HepG2 (cell line): ENCODE measurements around the gene RNPEPL1. TPM values are rescaled to one million over a fixed set of nuclear protein-coding genes. Genes with fewer than 3 reads are reported as not detected.
A peak's percentile ranks its signal among the peaks of the same experiment; 100 is the strongest.

Experiments used
- ATF4 ChIP-seq, 2 experiments: fragments of 450-650 bp in 1 of 2; sonication (generic) in 1 of 2; formaldehyde crosslinking; IDR thresholded peaks; 2 replicates each; pipeline versions ENCODE4 v1.5.0 to v1.8.0; 2020 to 2022; ENCODE audit warnings: mild to moderate bottlenecking in 1 of 2, missing genetic modification reagents in 1 of 2
- BHLHE40 ChIP-seq: IDR thresholded peaks from 2 replicates; pipeline ENCODE4 v1.6.1; 2011; ENCODE audit warnings: low read length, improper control_type of control experiment
- HNRNPK ChIP-seq: fragments of 200-400 bp; formaldehyde crosslinking; IDR thresholded peaks from 2 replicates; pipeline ENCODE4 v1.6.1; 2018; ENCODE audit warnings: low read length, low read depth, moderate library complexity, mild to moderate bottlenecking; ENCODE audit not compliant: poor library complexity, severe bottlenecking
- KDM3A ChIP-seq: IDR thresholded peaks from 2 replicates; pipeline ENCODE4 v1.6.1; 2018; ENCODE audit warnings: low read depth, missing compliant biosample characterization
- NCOA1 ChIP-seq: sonication (generic); formaldehyde crosslinking; IDR thresholded peaks from 2 replicates; pipeline ENCODE4 v1.9.0; 2021; ENCODE audit warnings: missing genetic modification reagents
- PATZ1 ChIP-seq: sonication (generic); formaldehyde crosslinking; IDR thresholded peaks from 2 replicates; pipeline ENCODE4 v1.4.0; 2020; ENCODE audit warnings: missing genetic modification reagents
- POLR2AphosphoS2 ChIP-seq: IDR thresholded peaks from 2 replicates; pipeline ENCODE4 v1.6.1; 2011; ENCODE audit warnings: low read depth, low read length, improper control_type of control experiment
- TARDBP ChIP-seq: sonication (generic); formaldehyde crosslinking; IDR thresholded peaks from 2 replicates; pipeline ENCODE4 v1.8.0; 2022; ENCODE audit warnings: mild to moderate bottlenecking, missing genetic modification reagents
- ZHX1 ChIP-seq: sonication (generic); formaldehyde crosslinking; IDR thresholded peaks from 2 replicates; pipeline ENCODE4 v1.8.1; 2022; ENCODE audit warnings: low read depth, mild to moderate bottlenecking, missing genetic modification reagents
- polyA plus RNA-seq, 8 experiments: library from polyadenylated mRNA; depleted of rRNA in 3 of 8; stranded (reverse) in 7 of 8; unstranded in 1 of 8; fragments of >200 nt; fragmentation: Illumina TruSeq in 4 of 8; extraction: Trizol in 4 of 8; gene quantifications; 2 replicates each; pipeline versions ENCODE4 v1.2.1 to v1.2.3, GENCODE V29; 2011 to 2016; ENCODE audit warnings: low read depth in 4 of 8, missing spikeins in 1 of 8, mixed read lengths in 1 of 8; ENCODE audit not compliant: insufficient read depth in 1 of 8
- total RNA-seq, 5 experiments: library from RNA; depleted of rRNA; stranded (reverse); fragments of >200 nt; fragmentation: Illumina TruSeq; extraction: Trizol; gene quantifications; 2 replicates each; pipeline ENCODE4 v1.2.3, GENCODE V29; 2016; ENCODE audit warnings: low read depth in 1 of 5
- TF ChIP-seq, protein P1 (sequence below): sonication (generic); formaldehyde crosslinking; IDR thresholded peaks from 2 replicates; pipeline ENCODE4 v1.4.0; 2020; ENCODE audit warnings: missing genetic modification reagents, low read depth, mild to moderate bottlenecking, borderline replicate concordance
- TF ChIP-seq, protein P2 (sequence below): sonication (generic); formaldehyde crosslinking; IDR thresholded peaks from 2 replicates; pipeline ENCODE4 v1.8.0; 2023; ENCODE audit warnings: mild to moderate bottlenecking, missing genetic modification reagents
- TF ChIP-seq, protein P3 (sequence below): sonication (generic); formaldehyde crosslinking; IDR thresholded peaks from 2 replicates; pipeline ENCODE4 v1.4.0; 2020; ENCODE audit warnings: missing genetic modification reagents

Gene RNPEPL1
- total and polyA plus RNA-seq, 2 of the 13 experiments (the other 11 are each of a cell fraction or from before 2014, with no cell fraction given) = 13.0 to 18.0 TPM

DNA sequence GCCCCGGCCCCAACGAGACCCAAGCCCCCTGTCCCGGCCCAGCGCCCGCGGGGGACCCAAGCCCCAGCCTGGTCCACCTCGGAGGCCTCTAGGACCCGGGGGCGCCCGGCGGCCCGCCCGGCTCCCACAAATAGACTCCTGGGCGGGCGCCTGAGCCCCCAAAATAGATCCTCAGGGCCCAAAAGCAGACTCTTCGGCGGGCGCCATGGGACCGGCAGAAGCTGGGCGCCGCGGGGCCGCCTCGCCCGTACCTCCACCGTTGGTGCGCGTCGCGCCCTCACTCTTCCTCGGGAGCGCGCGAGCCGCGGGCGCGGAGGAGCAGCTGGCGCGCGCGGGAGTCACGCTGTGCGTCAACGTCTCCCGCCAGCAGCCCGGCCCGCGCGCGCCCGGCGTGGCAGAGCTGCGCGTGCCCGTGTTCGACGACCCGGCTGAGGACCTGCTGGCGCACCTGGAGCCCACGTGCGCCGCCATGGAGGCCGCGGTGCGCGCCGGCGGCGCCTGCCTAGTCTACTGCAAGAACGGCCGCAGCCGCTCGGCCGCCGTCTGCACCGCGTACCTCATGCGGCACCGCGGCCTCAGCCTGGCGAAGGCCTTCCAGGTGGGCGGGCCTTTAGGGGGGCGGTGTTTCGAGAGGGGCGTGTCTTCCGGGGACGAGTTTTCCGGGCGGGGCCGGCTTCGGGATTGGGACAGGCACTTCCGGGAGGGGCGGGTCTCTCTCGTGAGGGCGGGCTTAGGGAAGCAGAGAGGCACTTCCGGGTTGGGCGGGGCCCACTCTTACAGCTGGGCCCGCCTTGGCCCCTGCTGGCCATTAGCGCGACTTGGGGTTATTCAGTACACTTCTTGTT, 7.6 kb upstream of the RNPEPL1 start (continued):
- TF ChIP-seq ATF4 (CRISPR knock-in tag; IDR thresholded peaks at IDR 0.05) = peak in 1 of 2 experiments; percentile 54; a peak in 1 of 4 replicates
- 0 out of 2 replicates have a peak, but pooled peaks have one; percentile 84 for TF ChIP-seq ZHX1
- TF ChIP-seq, protein P1, sequence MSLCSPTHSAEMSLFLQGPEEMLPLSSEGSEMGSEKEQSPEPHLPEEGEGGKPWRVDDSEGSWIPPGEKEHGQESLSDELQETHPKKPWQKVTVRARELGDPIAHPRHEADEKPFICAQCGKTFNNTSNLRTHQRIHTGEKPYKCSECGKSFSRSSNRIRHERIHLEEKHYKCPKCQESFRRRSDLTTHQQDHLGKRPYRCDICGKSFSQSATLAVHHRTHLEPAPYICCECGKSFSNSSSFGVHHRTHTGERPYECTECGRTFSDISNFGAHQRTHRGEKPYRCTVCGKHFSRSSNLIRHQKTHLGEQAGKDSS (CRISPR knock-in tag) = peak; percentile 16; the same call in 1 of the 2 replicates
- TF ChIP-seq, protein P2, sequence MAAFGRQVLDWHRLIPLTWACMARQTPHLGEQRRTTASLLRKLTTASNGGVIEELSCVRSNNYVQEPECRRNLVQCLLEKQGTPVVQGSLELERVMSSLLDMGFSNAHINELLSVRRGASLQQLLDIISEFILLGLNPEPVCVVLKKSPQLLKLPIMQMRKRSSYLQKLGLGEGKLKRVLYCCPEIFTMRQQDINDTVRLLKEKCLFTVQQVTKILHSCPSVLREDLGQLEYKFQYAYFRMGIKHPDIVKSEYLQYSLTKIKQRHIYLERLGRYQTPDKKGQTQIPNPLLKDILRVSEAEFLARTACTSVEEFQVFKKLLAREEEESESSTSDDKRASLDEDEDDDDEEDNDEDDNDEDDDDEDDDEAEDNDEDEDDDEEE (CRISPR knock-in tag) = peak; percentile 82
- peak; percentile 19; the same call in 1 of the 2 replicates for TF ChIP-seq KDM3A (CRISPR knock-in tag)
- TF ChIP-seq HNRNPK = peak; percentile 64
- TF ChIP-seq TARDBP (CRISPR knock-in tag) = peak; percentile 25; the same call in 1 of the 2 replicates
- no peak for TF ChIP-seq NCOA1 (CRISPR knock-in tag)
- no peak; the same call in none of the 2 replicates for TF ChIP-seq PATZ1 (CRISPR knock-in tag)
- TF ChIP-seq, protein P3, sequence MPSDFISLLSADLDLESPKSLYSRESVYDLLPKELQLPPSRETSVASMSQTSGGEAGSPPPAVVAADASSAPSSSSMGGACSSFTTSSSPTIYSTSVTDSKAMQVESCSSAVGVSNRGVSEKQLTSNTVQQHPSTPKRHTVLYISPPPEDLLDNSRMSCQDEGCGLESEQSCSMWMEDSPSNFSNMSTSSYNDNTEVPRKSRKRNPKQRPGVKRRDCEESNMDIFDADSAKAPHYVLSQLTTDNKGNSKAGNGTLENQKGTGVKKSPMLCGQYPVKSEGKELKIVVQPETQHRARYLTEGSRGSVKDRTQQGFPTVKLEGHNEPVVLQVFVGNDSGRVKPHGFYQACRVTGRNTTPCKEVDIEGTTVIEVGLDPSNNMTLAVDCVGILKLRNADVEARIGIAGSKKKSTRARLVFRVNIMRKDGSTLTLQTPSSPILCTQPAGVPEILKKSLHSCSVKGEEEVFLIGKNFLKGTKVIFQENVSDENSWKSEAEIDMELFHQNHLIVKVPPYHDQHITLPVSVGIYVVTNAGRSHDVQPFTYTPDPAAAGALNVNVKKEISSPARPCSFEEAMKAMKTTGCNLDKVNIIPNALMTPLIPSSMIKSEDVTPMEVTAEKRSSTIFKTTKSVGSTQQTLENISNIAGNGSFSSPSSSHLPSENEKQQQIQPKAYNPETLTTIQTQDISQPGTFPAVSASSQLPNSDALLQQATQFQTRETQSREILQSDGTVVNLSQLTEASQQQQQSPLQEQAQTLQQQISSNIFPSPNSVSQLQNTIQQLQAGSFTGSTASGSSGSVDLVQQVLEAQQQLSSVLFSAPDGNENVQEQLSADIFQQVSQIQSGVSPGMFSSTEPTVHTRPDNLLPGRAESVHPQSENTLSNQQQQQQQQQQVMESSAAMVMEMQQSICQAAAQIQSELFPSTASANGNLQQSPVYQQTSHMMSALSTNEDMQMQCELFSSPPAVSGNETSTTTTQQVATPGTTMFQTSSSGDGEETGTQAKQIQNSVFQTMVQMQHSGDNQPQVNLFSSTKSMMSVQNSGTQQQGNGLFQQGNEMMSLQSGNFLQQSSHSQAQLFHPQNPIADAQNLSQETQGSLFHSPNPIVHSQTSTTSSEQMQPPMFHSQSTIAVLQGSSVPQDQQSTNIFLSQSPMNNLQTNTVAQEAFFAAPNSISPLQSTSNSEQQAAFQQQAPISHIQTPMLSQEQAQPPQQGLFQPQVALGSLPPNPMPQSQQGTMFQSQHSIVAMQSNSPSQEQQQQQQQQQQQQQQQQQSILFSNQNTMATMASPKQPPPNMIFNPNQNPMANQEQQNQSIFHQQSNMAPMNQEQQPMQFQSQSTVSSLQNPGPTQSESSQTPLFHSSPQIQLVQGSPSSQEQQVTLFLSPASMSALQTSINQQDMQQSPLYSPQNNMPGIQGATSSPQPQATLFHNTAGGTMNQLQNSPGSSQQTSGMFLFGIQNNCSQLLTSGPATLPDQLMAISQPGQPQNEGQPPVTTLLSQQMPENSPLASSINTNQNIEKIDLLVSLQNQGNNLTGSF (CRISPR knock-in tag) = peak; percentile 92
- 0 out of 2 replicates have a peak, but pooled peaks have one; percentile 8 for TF ChIP-seq BHLHE40
- peak; percentile 48; the same call in 1 of the 2 replicates for TF ChIP-seq POLR2AphosphoS2
